Body of pancreas (tissue), 4 donors: ENCODE data around the gene TM9SF4.
"Not testable (repeated sequence)": the region's sequence is repeated elsewhere in the genome, so short reads cannot be mapped to it uniquely, and the experiment has no call there.

Experiments
- CTCF ChIP-seq, 7 experiments: fragments of 450-650 bp in 4 of 7; fragments of 200-600 bp in 3 of 7; sonication (generic) in 3 of 7; IDR thresholded peaks; one replicate each; pipeline ENCODE4 v1.5.1; 2016 to 2019; ENCODE audit warnings: antibody characterized with exemption in 7 of 7
- POLR2A ChIP-seq, 3 donors: fragments of 450-650 bp; IDR thresholded peaks; one replicate each; pipeline ENCODE4 v1.6.1; 2016; ENCODE audit warnings: antibody characterized with exemption in 3 of 3, mild to moderate bottlenecking in 2 of 3

GRCh38 chr20:32196613-32197012, 87.1 kb downstream of the TM9SF4 start:
- not testable (repeated sequence) for TF ChIP-seq CTCF, POLR2A (IDR thresholded peaks at IDR 0.05)
